SK-N-SH (cell line): ENCODE data around the gene EP400. TPM values are rescaled to one million over a fixed set of nuclear protein-coding genes. Genes with fewer than 3 reads are reported as not detected.

Experiments
- CTCF ChIA-PET: fragments of 300-600, 350-600 bp; formaldehyde crosslinking; extraction: SDS; loops from one replicate; lab custom pipeline; 2021; lab: Yijun Ruan, JAX
- POLR2A ChIA-PET: fragments of 350-600 bp; sonication (Branson Sonifier 250); formaldehyde crosslinking; extraction: SDS; loops from one replicate; lab custom pipeline; 2020; ENCODE audit warnings: antibody characterized with exemption, inconsistent platforms; lab: Yijun Ruan, JAX
- DNase-seq: peaks from one replicate; pipeline ENCODE4 v3.0.0; 2012
- H2AFZ ChIP-seq: fragments of 200-600 bp; sonication (generic); 2 replicates; pipeline ENCODE4 v1.8.1; 2016; ENCODE audit warnings: antibody characterized with exemption, mild to moderate bottlenecking, low read depth
- H3F3A ChIP-seq: fragments of 200-600 bp; sonication (generic); replicated peaks from 2 replicates; pipeline ENCODE3; 2016; ENCODE audit warnings: antibody characterized with exemption, mild to moderate bottlenecking; ENCODE audit not compliant: insufficient read depth
- H3K27ac ChIP-seq, 2 experiments: fragments of 200-500 bp in 1 of 2; fragments of 200-600 bp in 1 of 2; sonication (Bioruptor generic) in 1 of 2; sonication (generic), shearing (Covaris generic) in 1 of 2; 2 replicates each; pipeline versions ENCODE4 v1.5.1 to v1.6.1; 2014 to 2016; ENCODE audit warnings: low read depth in 2 of 2, inconsistent platforms in 1 of 2, low read length in 1 of 2, mild to moderate bottlenecking in 1 of 2, mixed read lengths in 1 of 2
- H3K27me3 ChIP-seq: fragments of 200-600 bp; sonication (generic), shearing (Covaris generic); 2 replicates; pipeline ENCODE4 v1.6.1; 2016; ENCODE audit warnings: mixed run types; ENCODE audit not compliant: insufficient read depth
- H3K36me3 ChIP-seq, 2 experiments: fragments of 200-500 bp in 1 of 2; fragments of 200-600 bp in 1 of 2; sonication (Bioruptor generic) in 1 of 2; sonication (generic) in 1 of 2; replicated peaks in 1 of 2; 2 replicates each; pipeline versions ENCODE3 to v1.5.1; 2014 to 2016; ENCODE audit warnings: low read length in 1 of 2, mild to moderate bottlenecking in 1 of 2; ENCODE audit not compliant: insufficient read depth in 2 of 2, control insufficient read depth in 1 of 2
- H3K4me1 ChIP-seq, 2 experiments: fragments of 200-500 bp in 1 of 2; fragments of 200-600 bp in 1 of 2; sonication (Bioruptor generic) in 1 of 2; sonication (generic), shearing (Covaris generic) in 1 of 2; 2 replicates each; pipeline versions ENCODE4 v1.5.1 to v1.6.1; 2014 to 2016; ENCODE audit warnings: low read depth in 1 of 2, low read length in 1 of 2, mixed run types in 1 of 2; ENCODE audit not compliant: insufficient read depth in 2 of 2, control insufficient read depth in 1 of 2
- H3K4me2 ChIP-seq: fragments of 200-600 bp; sonication (generic), shearing (Covaris generic); 2 replicates; pipeline ENCODE4 v1.6.1; 2017; ENCODE audit warnings: mixed run types
- H3K4me3 ChIP-seq, 2 experiments: fragments of 200-500 bp in 1 of 2; fragments of 200-600 bp in 1 of 2; sonication (Bioruptor generic) in 1 of 2; sonication (generic), shearing (Covaris generic) in 1 of 2; 2 replicates each; pipeline versions ENCODE4 v1.5.1 to v1.8.1; 2014 to 2016; ENCODE audit warnings: low read depth in 2 of 2, inconsistent platforms in 1 of 2, low read length in 1 of 2, mild to moderate bottlenecking in 1 of 2, mixed read lengths in 1 of 2, moderate library complexity in 1 of 2
- H3K79me2 ChIP-seq: fragments of 200-600 bp; sonication (generic); 2 replicates; pipeline ENCODE4 v1.8.1; 2017; ENCODE audit warnings: mild to moderate bottlenecking; ENCODE audit not compliant: insufficient read depth
- H3K9ac ChIP-seq: fragments of 200-600 bp; sonication (generic); 2 replicates; pipeline ENCODE4 v1.6.1; 2017; ENCODE audit warnings: mixed run types
- H3K9me2 ChIP-seq: fragments of 200-600 bp; sonication (generic); 2 replicates; pipeline ENCODE4 v1.6.1; 2017; ENCODE audit warnings: mixed run types
- H3K9me3 ChIP-seq: fragments of 200-600 bp; sonication (generic); 2 replicates; pipeline ENCODE4 v1.6.1; 2017; ENCODE audit warnings: mixed run types, mild to moderate bottlenecking, moderate library complexity
- H4K20me1 ChIP-seq: fragments of 200-600 bp; sonication (generic); 2 replicates; pipeline ENCODE4 v1.6.1; 2017; ENCODE audit warnings: mild to moderate bottlenecking, mixed run types; ENCODE audit not compliant: insufficient read depth
- ELF1 ChIP-seq: IDR thresholded peaks from 2 replicates; pipeline ENCODE4 v1.4.0; 2012
- EZH2phosphoT487 ChIP-seq: fragments of 200-600 bp; sonication (generic); IDR thresholded peaks from 2 replicates; pipeline ENCODE4 v1.6.1; 2017; ENCODE audit warnings: low read depth, mixed run types, mild to moderate bottlenecking, antibody characterized with exemption, moderate library complexity, borderline replicate concordance
- FOSL2 ChIP-seq: IDR thresholded peaks from 2 replicates; pipeline ENCODE4 v1.4.0; 2012; ENCODE audit warnings: low read depth, mild to moderate bottlenecking, moderate library complexity, borderline replicate concordance
- FOXJ3 ChIP-seq: sonication (generic); formaldehyde crosslinking; IDR thresholded peaks from 2 replicates; pipeline ENCODE4 v1.5.1; 2020; ENCODE audit warnings: mild to moderate bottlenecking, missing genetic modification reagents
- GABPA ChIP-seq: IDR thresholded peaks from 2 replicates; pipeline ENCODE4 v1.4.0; 2012; ENCODE audit warnings: low read depth, mild to moderate bottlenecking
- IRF3 ChIP-seq: fragments of 150-350 bp; IDR thresholded peaks from 2 replicates; pipeline ENCODE4 v1.6.1; 2016; ENCODE audit warnings: mild to moderate bottlenecking, low read depth, low read length
- MXI1 ChIP-seq: IDR thresholded peaks from 2 replicates; pipeline ENCODE4 v1.6.1; 2012; ENCODE audit warnings: mild to moderate bottlenecking, low read depth, low read length, improper control_type of control experiment
- NFIC ChIP-seq: IDR thresholded peaks from 2 replicates; pipeline ENCODE4 v1.4.0; 2012; ENCODE audit warnings: borderline replicate concordance
- NRF1 ChIP-seq: IDR thresholded peaks from 2 replicates; pipeline ENCODE4 v1.6.1; 2012; ENCODE audit warnings: low read depth, mild to moderate bottlenecking, low read length
- RAD21 ChIP-seq: IDR thresholded peaks from 2 replicates; pipeline ENCODE4 v1.6.1; 2012; ENCODE audit warnings: mild to moderate bottlenecking, low read length
- RCOR1 ChIP-seq: fragments of 150-350 bp; IDR thresholded peaks from 2 replicates; pipeline ENCODE4 v1.6.1; 2017; ENCODE audit warnings: antibody characterized with exemption, low read length
- SMC3 ChIP-seq: IDR thresholded peaks from 2 replicates; pipeline ENCODE4 v1.6.1; 2012; ENCODE audit warnings: low read depth, low read length, improper control_type of control experiment
- TAF1 ChIP-seq: IDR thresholded peaks from 2 replicates; pipeline ENCODE4 v1.6.1; 2012; ENCODE audit warnings: low read depth, mild to moderate bottlenecking, low read length, moderate library complexity, borderline replicate concordance
- TCF12 ChIP-seq: IDR thresholded peaks from 2 replicates; pipeline ENCODE4 v1.4.0; 2012
- TEAD4 ChIP-seq: IDR thresholded peaks from 2 replicates; pipeline ENCODE4 v1.4.0; 2012; ENCODE audit warnings: mild to moderate bottlenecking, borderline replicate concordance; ENCODE audit not compliant: insufficient read depth
- USF1 ChIP-seq: IDR thresholded peaks from 2 replicates; pipeline ENCODE4 v1.4.0; 2012; ENCODE audit warnings: low read depth, borderline replicate concordance
- USF2 ChIP-seq: fragments of 150-350 bp; IDR thresholded peaks from 2 replicates; pipeline ENCODE4 v1.6.1; 2017; ENCODE audit warnings: antibody characterized with exemption, low read length, low read depth, borderline replicate concordance
- YY1 ChIP-seq: IDR thresholded peaks from 2 replicates; pipeline ENCODE4 v1.4.0; 2012; ENCODE audit warnings: low read depth, mild to moderate bottlenecking
- WGBS: methylation state at CpG from one replicate; pipeline ENCODE4 v1.1.6; 2017; ENCODE audit warnings: low lambda C conversion rate; 5-methylcytosine and 5-hydroxymethylcytosine counted together
- polyA plus RNA-seq, 3 experiments: library from polyadenylated mRNA; depleted of rRNA; stranded (reverse); fragments of >200 nt; gene quantifications; 2 replicates each; pipeline ENCODE4 v1.2.3, GENCODE V29; 2012
- TF ChIP-seq, protein P1 (sequence below): IDR thresholded peaks from 2 replicates; pipeline ENCODE4 v1.4.0; 2012; ENCODE audit warnings: low read depth
- TF ChIP-seq, protein P2 (sequence below): IDR thresholded peaks from 2 replicates; pipeline ENCODE4; 2012

EP400 gene
- polyA plus RNA-seq, 1 of the 3 experiments (the other 2 are of a cell fraction) = 7.0 TPM

- peaks cover under 1% of the 10 kb centered on the region; the same call in 1 of the 2 replicates for H4K20me1 ChIP-seq
- H2AFZ ChIP-seq = no peak overlapping the region
- no peak for TF ChIP-seq GABPA
- TF ChIP-seq SMC3 = no peak
- TF ChIP-seq NFIC = no peak
- TF ChIP-seq USF1 = no peak
- TF ChIP-seq USF2 = no peak
- TF ChIP-seq, protein P1, sequence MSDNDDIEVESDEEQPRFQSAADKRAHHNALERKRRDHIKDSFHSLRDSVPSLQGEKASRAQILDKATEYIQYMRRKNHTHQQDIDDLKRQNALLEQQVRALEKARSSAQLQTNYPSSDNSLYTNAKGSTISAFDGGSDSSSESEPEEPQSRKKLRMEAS = no peak
- no peak for TF ChIP-seq TAF1
- TF ChIP-seq ELF1 = no peak
- TF ChIP-seq FOSL2 = no peak
- no peak for TF ChIP-seq EZH2phosphoT487
- TF ChIP-seq YY1 = no peak
- no peak for TF ChIP-seq IRF3
- TF ChIP-seq NRF1 = no peak
- TF ChIP-seq TEAD4 = no peak
- TF ChIP-seq FOXJ3 (CRISPR knock-in tag) = no peak
- no peak for TF ChIP-seq RAD21
- TF ChIP-seq RCOR1 = no peak
- no peak for TF ChIP-seq MXI1
- TF ChIP-seq, protein P2, sequence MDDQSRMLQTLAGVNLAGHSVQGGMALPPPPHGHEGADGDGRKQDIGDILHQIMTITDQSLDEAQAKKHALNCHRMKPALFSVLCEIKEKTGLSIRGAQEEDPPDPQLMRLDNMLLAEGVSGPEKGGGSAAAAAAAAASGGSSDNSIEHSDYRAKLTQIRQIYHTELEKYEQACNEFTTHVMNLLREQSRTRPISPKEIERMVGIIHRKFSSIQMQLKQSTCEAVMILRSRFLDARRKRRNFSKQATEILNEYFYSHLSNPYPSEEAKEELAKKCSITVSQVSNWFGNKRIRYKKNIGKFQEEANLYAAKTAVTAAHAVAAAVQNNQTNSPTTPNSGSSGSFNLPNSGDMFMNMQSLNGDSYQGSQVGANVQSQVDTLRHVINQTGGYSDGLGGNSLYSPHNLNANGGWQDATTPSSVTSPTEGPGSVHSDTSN = no peak
- no peak for TF ChIP-seq TCF12
- peak overlapping the region in 1 of 2 experiments; percentile 88; a peak in 2 of 4 replicates for H3K27ac ChIP-seq
- ChIA-PET CTCF (interaction anchor here (2.3 to 3.6 kb wide), 3 partner anchors 14 to 75 kb away, joined by 12 to 23 read pairs (median 12); no protein-coding TSS in a partner anchor), POLR2A (no interaction called here)
- H3K36me3 ChIP-seq = peaks cover 4 to 49% of the 10 kb centered on the region in 2 experiments
- H3K9me3 ChIP-seq = no peaks in the 10 kb centered on the region
- H3F3A ChIP-seq = no peaks in the 10 kb centered on the region
- 0 out of 2 replicates have a peak, but pooled peaks cover 4% of the 10 kb centered on the region for H3K79me2 ChIP-seq
- DNase-seq = no peak
- H3K9me2 ChIP-seq = no peaks in the 10 kb centered on the region
- no peak overlapping the region for H3K4me2 ChIP-seq
- 99% methylated on average over 10 of the region's 17 CpGs for WGBS
- no peaks in the 10 kb centered on the region for H3K27me3 ChIP-seq
- no peak overlapping the region for H3K4me3 ChIP-seq
- H3K9ac ChIP-seq = no peak overlapping the region
- H3K4me1 ChIP-seq = peaks cover 9 to 27% of the 10 kb centered on the region in 2 experiments; a peak in 2 of 4 replicates
Observed at GRCh38 chr12:131911028-131911650, 38.6 kb upstream of the EP400 start.
